HEK293T (cell line): ENCODE results near the gene ABCA9.
"Not testable (repeated sequence)": the region's sequence is repeated elsewhere in the genome, so short reads cannot be mapped to it uniquely, and the experiment has no call there.

Experiments used
- CTCF ChIA-PET: fragments of 350-600 bp; formaldehyde crosslinking; extraction: SDS; loops from one replicate; lab custom pipeline; 2021; ENCODE audit warnings: antibody characterized with exemption, inconsistent platforms; lab: Yijun Ruan, JAX
- POLR2A ChIA-PET: fragments of 350-600 bp; formaldehyde crosslinking; extraction: SDS; loops from one replicate; lab custom pipeline; 2020; ENCODE audit warnings: antibody characterized with exemption, inconsistent platforms; lab: Yijun Ruan, JAX
- DNase-seq: peaks from one replicate; pipeline ENCODE4 v3.0.0; 2012; ENCODE audit warnings: mixed read lengths; ENCODE audit errors: extremely low spot score
- ARNT ChIP-seq: fragments of 450-650 bp; IDR thresholded peaks from 2 replicates; pipeline ENCODE4 v1.6.1; 2017; ENCODE audit warnings: mild to moderate bottlenecking
- BHLHE40 ChIP-seq: fragments of 450-650 bp; IDR thresholded peaks from 2 replicates; pipeline ENCODE4 v1.6.1; 2016; ENCODE audit warnings: mild to moderate bottlenecking, moderate library complexity, borderline replicate concordance
- CTBP1 ChIP-seq: fragments of 450-650 bp; IDR thresholded peaks from 2 replicates; pipeline ENCODE4 v1.6.1; 2016; ENCODE audit warnings: borderline replicate concordance
- ELF4 ChIP-seq: fragments of 450-650 bp; IDR thresholded peaks from 2 replicates; pipeline ENCODE4 v1.6.1; 2017; ENCODE audit warnings: antibody characterized with exemption
- FOXA1 ChIP-seq: fragments of 450-650 bp; IDR thresholded peaks from 2 replicates; pipeline ENCODE4 v1.6.1; 2016; ENCODE audit warnings: mild to moderate bottlenecking
- FOXK2 ChIP-seq: fragments of 450-650 bp; IDR thresholded peaks from 2 replicates; pipeline ENCODE4 v1.6.1; 2016; ENCODE audit warnings: mild to moderate bottlenecking
- FOXM1 ChIP-seq: fragments of 450-650 bp; IDR thresholded peaks from 2 replicates; pipeline ENCODE4 v1.6.1; 2017; ENCODE audit warnings: mild to moderate bottlenecking, borderline replicate concordance
- HDGF ChIP-seq: fragments of 450-650 bp; IDR thresholded peaks from 2 replicates; pipeline ENCODE4 v1.6.1; 2017; ENCODE audit warnings: antibody characterized with exemption, borderline replicate concordance
- L3MBTL2 ChIP-seq: fragments of 450-650 bp; conservative IDR thresholded peaks from 2 replicates; pipeline ENCODE4 v1.6.1; 2016; ENCODE audit warnings: mild to moderate bottlenecking
- LEF1 ChIP-seq: fragments of 450-650 bp; IDR thresholded peaks from 2 replicates; pipeline ENCODE4 v1.6.1; 2017; ENCODE audit warnings: mild to moderate bottlenecking, borderline replicate concordance
- NFRKB ChIP-seq: fragments of 450-650 bp; IDR thresholded peaks from 2 replicates; pipeline ENCODE4 v1.6.1; 2016; ENCODE audit warnings: mild to moderate bottlenecking, moderate library complexity
- SP1 ChIP-seq: fragments of 450-650 bp; IDR thresholded peaks from 2 replicates; pipeline ENCODE4 v1.6.1; 2017
- SUZ12 ChIP-seq: fragments of 450-650 bp; IDR thresholded peaks from 2 replicates; pipeline ENCODE4 v1.6.1; 2016; ENCODE audit warnings: mild to moderate bottlenecking
- TARDBP ChIP-seq: fragments of 450-650 bp; IDR thresholded peaks from 2 replicates; pipeline ENCODE4 v1.6.1; 2016
- ZNF384 ChIP-seq: fragments of 450-650 bp; IDR thresholded peaks from 2 replicates; pipeline ENCODE4 v1.6.1; 2016
- TF ChIP-seq, protein P1 (sequence below): fragments of 450-650 bp; IDR thresholded peaks from 2 replicates; pipeline ENCODE4 v1.6.1; 2016

Gene ABCA9

DNA sequence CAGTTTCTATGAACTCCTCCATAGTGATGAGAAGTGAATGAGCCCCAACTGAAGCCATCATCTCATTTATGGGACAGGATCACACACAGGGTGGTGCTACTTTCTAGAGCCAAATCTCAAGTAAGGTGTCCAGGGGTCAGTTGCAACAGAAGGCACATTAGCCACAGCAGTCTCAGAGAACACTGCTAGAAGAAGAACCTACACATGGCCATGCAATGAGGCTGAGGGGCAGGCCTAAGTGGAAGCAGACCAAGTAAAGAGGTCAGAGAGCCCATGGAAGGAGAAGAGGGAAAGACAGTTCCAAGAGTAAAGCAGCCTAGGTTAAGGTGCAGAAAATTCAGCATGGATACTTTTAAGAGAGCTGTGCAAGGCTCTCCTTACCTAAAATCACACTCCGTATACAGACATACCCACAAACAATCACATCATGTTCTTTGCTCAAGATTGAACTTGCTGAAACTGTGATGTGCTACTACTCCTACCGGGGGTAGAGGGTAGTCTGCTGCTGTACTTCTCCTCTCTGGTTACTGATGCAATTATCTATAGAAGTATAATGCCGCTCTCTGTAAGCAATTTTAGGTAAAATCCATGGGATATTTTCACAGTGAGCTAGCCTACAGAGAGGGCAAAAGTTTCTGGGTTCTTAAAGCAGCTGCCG is 107.3 kb downstream of the ABCA9 start:
- ChIA-PET CTCF (interaction anchor here (1.8 kb wide), 1 partner anchor 182 kb away, joined by 4 read pairs; no protein-coding TSS in a partner anchor), POLR2A (no interaction called here)
- DNase-seq = no peak
- TF ChIP-seq HDGF = no peak
- TF ChIP-seq TARDBP = no peak
- no peak for TF ChIP-seq CTBP1
- no peak for TF ChIP-seq NFRKB
- no peak for TF ChIP-seq SP1
- TF ChIP-seq LEF1 = no peak
- TF ChIP-seq ZNF384 = no peak
- no peak for TF ChIP-seq ELF4
- no peak for TF ChIP-seq FOXA1
- no peak for TF ChIP-seq BHLHE40
- TF ChIP-seq, protein P1, sequence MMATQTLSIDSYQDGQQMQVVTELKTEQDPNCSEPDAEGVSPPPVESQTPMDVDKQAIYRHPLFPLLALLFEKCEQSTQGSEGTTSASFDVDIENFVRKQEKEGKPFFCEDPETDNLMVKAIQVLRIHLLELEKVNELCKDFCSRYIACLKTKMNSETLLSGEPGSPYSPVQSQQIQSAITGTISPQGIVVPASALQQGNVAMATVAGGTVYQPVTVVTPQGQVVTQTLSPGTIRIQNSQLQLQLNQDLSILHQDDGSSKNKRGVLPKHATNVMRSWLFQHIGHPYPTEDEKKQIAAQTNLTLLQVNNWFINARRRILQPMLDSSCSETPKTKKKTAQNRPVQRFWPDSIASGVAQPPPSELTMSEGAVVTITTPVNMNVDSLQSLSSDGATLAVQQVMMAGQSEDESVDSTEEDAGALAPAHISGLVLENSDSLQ = no peak

DNA sequence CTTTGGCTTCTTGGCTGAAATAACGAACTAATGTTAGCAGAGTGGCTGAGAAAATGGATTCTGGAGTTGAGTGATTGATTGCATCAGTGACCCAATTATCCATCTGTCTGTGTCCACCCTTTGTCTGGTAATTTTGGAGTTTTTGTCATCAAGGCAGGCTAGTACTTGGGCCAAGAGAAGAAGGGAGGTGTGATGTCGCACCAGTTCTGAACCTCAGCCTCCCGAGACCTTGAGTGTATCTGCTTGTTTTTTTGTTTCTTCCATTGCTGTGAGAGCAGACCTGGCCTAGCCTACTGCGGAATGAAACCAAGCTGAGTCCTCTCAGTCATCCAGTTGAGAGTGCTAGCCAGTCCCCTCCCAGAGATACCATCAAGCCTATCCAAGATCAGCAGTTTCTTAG is 110.0 kb downstream of the ABCA9 start:
- no peak for TF ChIP-seq SP1
- TF ChIP-seq FOXA1 = no peak
- TF ChIP-seq TARDBP = no peak
- TF ChIP-seq NFRKB = no peak
- TF ChIP-seq BHLHE40 = no peak
- TF ChIP-seq, protein P1 = no peak
- no peak for TF ChIP-seq LEF1
- TF ChIP-seq L3MBTL2 = no peak
- no peak for TF ChIP-seq ELF4
- no peak for TF ChIP-seq SUZ12
- TF ChIP-seq HDGF = no peak
- TF ChIP-seq FOXM1 = no peak
- TF ChIP-seq FOXK2 = no peak
- no peak for TF ChIP-seq ZNF384
- TF ChIP-seq CTBP1 = no peak
- no peak for TF ChIP-seq ARNT
- DNase-seq = no peak
- ChIA-PET CTCF (no interaction called here), POLR2A (no interaction called here)

DNA sequence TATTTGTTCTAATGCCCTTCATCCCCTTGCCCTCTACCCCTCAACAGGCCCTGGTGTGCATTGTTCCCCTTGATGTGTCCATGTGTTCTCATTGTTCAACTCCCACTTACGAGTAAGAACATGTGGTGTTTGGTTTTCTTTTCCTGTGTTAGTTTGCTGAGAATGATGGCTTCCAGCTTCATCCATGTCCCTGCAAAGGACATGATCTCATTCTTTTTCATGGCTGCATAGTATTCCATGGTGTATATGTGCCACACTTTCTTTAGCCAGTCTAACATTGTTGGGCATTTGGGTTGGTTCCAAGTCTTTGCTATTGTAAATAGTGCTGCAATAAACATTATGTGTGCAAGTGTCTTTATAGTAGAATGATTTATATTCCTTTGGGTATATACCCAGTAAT is 112.9 kb downstream of the ABCA9 start:
- DNase-seq, POLR2A ChIA-PET, CTCF ChIA-PET: not testable (repeated sequence)

DNA sequence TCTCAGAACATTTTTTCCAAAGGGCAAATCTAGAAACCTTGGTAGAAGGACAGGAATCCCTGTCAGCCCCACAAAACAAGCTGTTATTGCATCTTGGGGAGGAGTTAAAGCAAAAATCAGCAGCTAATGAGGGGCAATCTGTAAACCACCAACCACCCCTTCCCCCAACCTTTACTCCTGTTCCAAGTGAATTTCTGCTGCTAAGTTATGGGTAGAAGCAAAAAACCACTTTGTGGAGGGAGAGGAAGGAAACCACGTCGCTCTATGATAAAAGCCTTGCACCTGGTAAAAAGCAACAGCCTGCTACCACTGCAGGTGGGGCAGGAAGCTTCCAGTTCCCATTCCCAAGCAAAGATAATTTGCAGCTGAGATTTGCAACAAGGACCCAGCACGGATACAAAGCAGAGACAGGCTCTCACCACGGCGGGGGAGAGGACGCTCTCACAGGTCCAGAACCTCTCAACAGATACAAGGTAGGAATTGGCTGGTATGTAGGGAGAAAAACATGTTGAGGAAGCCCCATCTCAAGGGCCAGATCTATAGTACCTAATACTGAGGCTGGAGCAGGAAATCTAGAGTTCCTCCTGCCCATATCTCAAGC is 116.2 kb downstream of the ABCA9 start:
- ChIA-PET CTCF (no interaction called here), POLR2A (no interaction called here)
- no peak for DNase-seq
- TF ChIP-seq HDGF = no peak
- no peak for TF ChIP-seq SUZ12
- no peak for TF ChIP-seq CTBP1
- no peak for TF ChIP-seq SP1
- no peak for TF ChIP-seq TARDBP
- no peak for TF ChIP-seq FOXM1
- TF ChIP-seq NFRKB = no peak
- TF ChIP-seq ZNF384 = no peak
- no peak for TF ChIP-seq FOXA1
- TF ChIP-seq FOXK2 = no peak
- TF ChIP-seq LEF1 = no peak
- no peak for TF ChIP-seq ARNT
- TF ChIP-seq BHLHE40 = no peak
- TF ChIP-seq ELF4 = no peak
- TF ChIP-seq, protein P1 = no peak
- no peak for TF ChIP-seq L3MBTL2

DNA sequence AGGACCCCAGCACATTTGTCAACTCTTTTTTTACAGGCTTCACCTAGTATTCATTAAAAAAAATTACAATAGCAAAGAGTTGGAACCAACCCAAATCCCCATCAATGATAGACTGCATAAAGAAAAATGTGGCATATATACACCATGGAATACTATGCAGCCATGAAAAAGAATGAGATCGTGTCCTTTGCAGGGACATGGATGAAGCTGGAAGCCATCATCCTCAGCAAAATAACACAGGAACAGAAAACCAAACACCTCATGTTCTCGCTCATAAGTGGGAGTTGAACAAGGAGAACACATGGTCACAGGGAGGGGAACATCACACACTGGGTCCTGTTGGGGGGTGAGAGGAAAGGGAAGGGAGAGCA is 116.9 kb downstream of the ABCA9 start:
- DNase-seq, CTCF ChIA-PET, POLR2A ChIA-PET: not testable (repeated sequence)

DNA sequence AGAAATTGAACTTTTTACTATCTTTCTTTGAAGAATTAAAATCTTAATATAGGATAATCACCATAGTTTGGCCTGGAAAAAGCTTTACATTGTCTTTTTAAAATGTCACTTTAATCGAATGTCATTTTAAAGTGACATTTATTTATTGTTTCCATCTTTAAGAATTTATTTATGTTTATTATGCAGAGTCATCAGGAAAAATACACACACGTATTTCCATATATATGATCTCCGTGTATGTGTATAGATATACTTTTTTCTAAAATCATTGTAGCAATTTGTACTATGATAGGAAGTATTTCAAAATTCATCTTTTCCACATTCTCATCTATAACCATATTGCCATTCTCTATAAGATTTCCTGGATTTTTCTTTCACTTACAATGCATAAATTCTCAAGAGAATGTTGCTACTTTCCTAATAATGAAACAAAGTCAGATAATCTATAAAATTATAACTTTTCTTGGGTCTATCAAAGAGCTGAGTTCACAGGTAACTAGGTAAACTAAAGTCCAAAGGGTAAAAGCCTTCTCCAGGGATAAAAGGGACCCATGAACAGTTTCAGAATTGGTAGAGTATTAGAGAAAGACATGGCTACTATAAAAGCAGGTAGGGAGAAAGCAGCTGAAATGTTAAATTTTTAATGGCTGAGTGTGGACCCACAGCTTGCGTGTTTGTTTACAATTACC is 117.5 kb downstream of the ABCA9 start:
- no peak for DNase-seq
- ChIA-PET CTCF (no interaction called here), POLR2A (no interaction called here)
- TF ChIP-seq CTBP1 = no peak
- no peak for TF ChIP-seq HDGF
- no peak for TF ChIP-seq BHLHE40
- TF ChIP-seq SP1 = no peak
- TF ChIP-seq ARNT = no peak
- no peak for TF ChIP-seq SUZ12

DNA sequence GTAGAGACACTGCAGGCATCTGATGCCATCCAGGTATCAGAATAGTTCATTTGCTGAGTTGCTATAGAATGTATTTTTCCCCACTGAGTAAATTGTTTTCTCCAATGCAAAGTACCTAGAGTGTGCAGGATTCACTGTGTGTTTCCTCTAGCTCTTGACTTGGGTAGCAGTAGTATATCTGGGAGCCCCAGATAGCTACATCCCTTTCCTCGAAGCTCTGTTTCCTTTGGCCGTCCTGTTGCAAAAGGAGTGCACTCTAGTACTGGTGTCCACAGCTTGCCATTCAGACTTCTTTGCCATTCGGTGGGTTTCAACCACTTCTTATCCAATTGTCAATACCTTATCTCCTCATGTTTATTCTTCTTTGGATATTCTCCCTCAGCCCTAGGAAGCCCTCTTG is 118.3 kb downstream of the ABCA9 start:
- TF ChIP-seq CTBP1 (no peak), L3MBTL2 (no peak), ARNT (no peak), FOXA1 (no peak), SUZ12 (no peak), LEF1 (no peak), HDGF (no peak), TARDBP (no peak), FOXM1 (no peak)
- TF ChIP-seq, protein P1 = no peak
- ChIA-PET CTCF (no interaction called here), POLR2A (no interaction called here)
- no peak for DNase-seq
